Lower leg skin (tissue), 3 donors: ENCODE measurements around the gene DYRK1A.

Source experiments
- POLR2A ChIP-seq, 2 donors: fragments of 450-650 bp; IDR thresholded peaks; one replicate each; pipeline ENCODE4 v1.6.1; 2016 to 2017; ENCODE audit warnings: antibody characterized with exemption in 2 of 2, mild to moderate bottlenecking in 1 of 2, moderate library complexity in 1 of 2
- TF ChIP-seq, protein P1 (sequence below), 3 donors: fragments of 450-650 bp; IDR thresholded peaks; one replicate each; pipeline ENCODE4 v1.5.1; 2016; ENCODE audit warnings: antibody characterized with exemption in 3 of 3, mild to moderate bottlenecking in 3 of 3, moderate library complexity in 2 of 3

DNA sequence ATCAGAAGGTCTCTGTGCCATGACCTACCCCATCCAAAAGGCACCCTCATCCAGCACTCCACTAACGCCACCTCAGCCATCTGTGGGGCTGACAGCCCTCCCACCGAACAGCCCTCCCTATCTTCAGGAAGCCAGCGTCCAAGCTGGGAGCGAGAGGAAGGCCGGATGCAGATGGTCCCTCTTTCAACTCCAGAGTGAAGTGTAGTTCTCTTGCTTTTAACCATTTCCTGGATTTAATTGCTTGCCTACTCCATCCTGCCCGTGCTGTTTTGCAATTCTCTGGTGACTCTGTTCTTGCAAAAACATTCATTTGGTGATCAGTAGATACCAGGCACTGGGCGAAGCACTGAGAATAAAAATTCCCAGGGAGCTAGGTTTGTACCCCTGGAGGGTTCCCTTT lies 8.2 kb upstream of the DYRK1A start:
- TF ChIP-seq, protein P1, sequence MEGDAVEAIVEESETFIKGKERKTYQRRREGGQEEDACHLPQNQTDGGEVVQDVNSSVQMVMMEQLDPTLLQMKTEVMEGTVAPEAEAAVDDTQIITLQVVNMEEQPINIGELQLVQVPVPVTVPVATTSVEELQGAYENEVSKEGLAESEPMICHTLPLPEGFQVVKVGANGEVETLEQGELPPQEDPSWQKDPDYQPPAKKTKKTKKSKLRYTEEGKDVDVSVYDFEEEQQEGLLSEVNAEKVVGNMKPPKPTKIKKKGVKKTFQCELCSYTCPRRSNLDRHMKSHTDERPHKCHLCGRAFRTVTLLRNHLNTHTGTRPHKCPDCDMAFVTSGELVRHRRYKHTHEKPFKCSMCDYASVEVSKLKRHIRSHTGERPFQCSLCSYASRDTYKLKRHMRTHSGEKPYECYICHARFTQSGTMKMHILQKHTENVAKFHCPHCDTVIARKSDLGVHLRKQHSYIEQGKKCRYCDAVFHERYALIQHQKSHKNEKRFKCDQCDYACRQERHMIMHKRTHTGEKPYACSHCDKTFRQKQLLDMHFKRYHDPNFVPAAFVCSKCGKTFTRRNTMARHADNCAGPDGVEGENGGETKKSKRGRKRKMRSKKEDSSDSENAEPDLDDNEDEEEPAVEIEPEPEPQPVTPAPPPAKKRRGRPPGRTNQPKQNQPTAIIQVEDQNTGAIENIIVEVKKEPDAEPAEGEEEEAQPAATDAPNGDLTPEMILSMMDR (IDR thresholded peaks at IDR 0.05) = no peak
- TF ChIP-seq POLR2A (IDR thresholded peaks at IDR 0.05) = no peak
